Globus pallidus (tissue), 1 donor: ENCODE data around the gene TPST1.
"Not testable (repeated sequence)": the region's sequence is repeated elsewhere in the genome, so short reads cannot be mapped to it uniquely, and the experiment has no call there.

ENCODE experiments used
- DNase-seq: peaks from one replicate; pipeline ENCODE4 v3.0.0-alpha.2; 2015; ENCODE audit warnings: low spot score

The TPST1 gene

DNA sequence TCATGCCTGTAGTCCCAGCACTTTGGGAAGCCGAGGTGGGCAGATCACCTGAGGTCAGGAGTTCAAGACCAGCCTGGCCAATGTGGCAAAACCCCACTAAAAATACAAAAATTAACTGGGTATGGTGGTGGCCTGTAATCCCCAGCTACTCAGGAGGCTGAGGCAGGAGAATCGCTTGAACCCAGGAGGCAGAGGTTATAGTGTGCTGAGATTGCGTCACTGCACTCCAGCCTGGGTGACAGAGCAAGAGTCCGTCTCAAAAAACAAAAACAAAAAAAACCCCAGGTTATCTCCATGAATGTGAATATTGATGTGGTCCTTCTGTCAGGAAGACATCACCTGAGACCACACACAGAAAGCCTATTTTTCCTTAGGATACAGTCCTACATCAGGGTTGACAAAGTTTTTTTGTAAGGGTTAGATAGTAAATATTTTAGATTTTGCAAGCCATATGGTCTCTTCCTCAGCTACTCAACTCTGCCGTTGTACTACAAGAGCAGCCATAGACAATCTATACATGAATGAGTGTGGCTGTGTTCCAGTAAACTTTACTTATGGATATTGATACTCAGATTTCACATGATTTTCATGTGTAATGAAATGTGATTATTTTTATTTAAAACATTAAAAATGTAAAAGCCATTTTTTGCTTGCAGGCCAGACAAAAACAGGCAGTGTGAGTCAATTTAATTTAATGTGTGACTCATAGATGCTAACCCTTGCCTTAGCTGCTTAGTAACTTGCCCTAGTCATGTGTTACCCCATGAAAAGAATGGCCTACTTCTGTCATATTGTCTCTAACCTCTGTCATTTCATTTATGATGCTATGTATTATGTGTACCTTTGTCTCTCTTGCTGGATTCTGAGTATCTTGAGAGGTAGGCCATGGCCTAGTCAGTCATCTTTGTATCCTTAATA, 78.1 kb downstream of the TPST1 start:
- no peak for DNase-seq

- no peak for DNase-seq
These were observed 90.9 kb downstream of the TPST1 start for GRCh38 chr7:66296001-66296521.

DNA sequence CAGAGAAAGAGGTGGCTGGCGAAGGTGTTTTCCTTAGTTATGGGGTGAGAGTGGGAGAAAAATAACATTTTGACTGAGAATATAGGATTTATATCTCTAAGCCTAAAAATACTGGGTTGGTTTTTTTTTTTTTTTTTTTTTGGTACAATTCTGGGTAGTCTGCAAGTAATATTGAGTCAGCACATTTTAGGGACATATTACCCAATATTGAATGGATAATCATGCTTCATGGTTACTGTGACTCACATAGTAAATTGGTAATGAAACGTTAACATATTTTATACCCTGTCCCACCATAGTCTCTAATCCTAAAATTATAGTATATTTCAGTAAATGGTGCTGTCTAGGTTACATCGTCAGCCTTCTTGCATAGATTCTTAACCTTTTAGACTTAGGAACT, 91.4 kb downstream of the TPST1 start:
- DNase-seq: no peak

DNA sequence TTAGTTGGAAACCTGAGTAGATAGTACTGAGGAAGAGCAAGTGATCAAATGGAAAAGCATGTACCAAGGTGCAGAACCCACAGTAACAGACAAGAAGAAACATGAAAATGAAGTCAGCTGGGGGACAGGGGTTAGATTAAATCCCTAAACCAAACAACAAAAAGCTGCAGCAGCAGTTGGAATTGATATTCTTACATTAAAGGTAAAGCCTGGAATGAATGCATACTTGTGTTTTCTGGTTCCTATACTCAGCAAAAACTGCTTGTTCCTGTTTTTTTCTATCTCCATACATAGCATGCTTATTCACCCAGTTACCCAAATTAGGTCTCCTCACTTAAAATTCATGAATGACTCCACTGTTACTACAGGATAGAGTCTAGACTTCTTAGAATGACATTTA, 92.4 kb downstream of the TPST1 start:
- no peak for DNase-seq

- DNase-seq: no peak
These were observed 96.1 kb downstream of the TPST1 start for GRCh38 chr7:66301249-66301648.

GRCh38 chr7:66301737-66302136, 96.6 kb downstream of the TPST1 start:
- no peak for DNase-seq

GRCh38 chr7:66303454-66304155, 98.5 kb downstream of the TPST1 start:
- no peak for DNase-seq

GRCh38 chr7:66304536-66304935, 99.4 kb downstream of the TPST1 start:
- DNase-seq: no peak

- no peak for DNase-seq
These were observed 101.1 kb downstream of the TPST1 start for GRCh38 chr7:66306243-66306642.

DNA sequence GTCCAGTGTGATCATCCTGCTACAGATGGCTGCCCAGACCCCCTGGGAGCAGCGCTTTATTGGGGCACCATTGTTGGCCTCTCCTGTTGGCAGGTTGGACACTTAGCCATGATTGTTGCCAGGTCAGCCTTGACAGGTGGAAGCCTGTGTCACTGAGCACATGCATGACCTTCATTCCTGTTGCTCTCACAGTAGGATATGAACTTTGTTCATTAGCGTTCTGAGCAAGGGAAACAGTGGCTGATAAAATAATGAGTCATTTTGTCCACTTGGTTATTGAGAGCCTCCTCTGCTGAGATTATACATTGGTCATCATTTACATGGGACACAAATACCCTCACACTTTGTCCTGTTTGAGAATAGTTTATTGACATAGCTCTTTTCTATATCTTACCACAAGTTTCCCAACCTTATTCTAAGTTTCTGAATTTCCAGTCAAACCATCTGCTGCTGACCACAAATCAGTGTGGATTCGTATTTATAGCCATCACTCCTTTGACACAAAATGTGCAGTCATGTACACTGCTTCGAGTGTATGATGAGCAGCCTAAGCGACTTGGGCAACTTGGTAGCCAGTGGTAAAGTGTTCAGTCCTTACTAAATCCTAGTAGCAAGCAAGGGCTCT, 102.6 kb downstream of the TPST1 start:
- DNase-seq: no peak

DNA sequence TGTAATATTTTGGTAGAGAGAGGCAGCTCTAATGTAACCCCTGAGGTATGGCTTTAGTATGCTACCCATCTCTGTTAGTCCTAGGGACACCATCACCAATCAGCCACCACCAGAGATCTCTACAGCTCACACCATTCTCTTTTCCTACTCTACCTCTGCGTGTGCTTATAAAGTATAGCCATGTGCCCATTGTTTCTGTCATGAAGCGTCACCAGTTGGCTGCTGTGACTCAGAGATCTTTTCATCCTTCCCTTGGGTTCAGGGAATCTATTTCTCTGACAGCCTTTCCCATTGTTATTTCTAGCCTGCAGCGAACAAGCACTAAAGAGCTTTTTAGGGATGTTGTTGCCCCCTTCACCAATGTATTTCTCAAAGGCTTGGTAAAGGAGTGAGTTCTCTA, 103.3 kb downstream of the TPST1 start:
- DNase-seq: no peak

- DNase-seq: no peak
These were observed 105.5 kb downstream of the TPST1 start for GRCh38 chr7:66310620-66311019.

- DNase-seq: no peak
These were observed 108.9 kb downstream of the TPST1 start for GRCh38 chr7:66313886-66314568.

DNA sequence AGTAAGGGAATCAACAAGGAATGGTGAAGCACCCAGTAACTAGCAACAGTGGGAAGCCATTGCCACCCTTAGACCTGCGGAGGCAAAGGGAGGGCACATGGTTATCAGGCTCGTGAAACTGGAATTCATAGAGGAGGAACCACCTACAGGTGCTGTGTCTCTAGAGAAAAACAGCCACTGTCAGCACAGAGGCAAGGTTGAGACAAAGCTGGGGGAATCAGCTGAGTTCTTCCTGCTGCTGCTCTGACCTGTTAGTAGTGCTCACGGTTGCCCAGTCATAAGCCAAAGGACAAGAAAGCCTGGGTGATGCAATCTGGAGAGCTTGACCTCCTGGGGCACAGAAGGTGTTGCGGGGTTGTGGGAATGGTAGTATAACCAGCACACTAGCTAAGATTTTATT, 110.1 kb downstream of the TPST1 start:
- no peak for DNase-seq

DNA sequence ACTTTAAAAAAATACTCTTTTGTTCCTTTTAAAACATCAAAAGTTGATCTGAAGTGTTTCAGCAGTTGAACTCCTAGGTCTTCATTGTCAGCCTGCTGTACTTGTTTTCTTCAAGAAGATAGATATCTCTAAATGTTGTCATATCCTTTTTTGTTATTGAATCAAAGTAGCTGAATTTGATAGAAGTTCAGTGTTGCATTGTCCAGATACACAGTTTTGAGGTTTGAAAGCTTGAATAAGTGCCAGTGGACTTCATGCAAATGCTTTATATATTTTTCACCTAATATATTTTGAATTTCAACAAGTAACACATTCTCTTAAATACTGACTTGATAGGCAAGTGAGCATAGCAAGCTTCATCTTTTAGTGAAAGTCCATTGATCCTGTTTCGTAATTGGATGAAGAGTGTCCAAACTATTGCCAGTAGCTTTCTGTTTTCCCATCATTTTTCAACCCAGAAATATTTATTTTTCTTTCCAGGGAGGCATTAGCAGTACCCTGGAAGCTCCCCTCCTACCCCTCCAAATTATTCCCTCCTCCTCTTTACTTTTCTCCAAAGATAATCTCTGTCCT, 114.4 kb downstream of the TPST1 start:
- no peak for DNase-seq

- no peak for DNase-seq
These were observed 116.1 kb downstream of the TPST1 start for GRCh38 chr7:66321283-66321682.

GRCh38 chr7:66323114-66323796, 118.1 kb downstream of the TPST1 start:
- DNase-seq: no peak

DNA sequence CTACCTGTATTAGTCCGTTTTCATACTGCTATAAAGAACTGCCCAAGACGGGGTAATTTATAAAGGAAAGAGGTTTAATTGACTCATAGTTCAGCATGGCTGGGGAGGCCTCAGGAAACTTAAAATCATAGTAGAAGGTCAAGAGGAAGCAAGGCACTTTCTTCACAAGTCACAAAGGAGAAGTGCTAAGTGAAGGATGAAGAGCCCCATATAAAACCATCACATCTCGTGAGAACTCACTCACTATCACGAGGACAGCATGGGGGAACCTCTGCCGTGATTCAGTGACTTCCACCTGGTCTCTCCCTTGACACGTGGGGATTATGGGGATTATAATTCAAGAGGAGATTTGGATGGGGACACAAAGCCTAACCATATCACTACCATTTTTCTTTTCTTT, 119.9 kb downstream of the TPST1 start:
- not testable (repeated sequence) for DNase-seq

DNA sequence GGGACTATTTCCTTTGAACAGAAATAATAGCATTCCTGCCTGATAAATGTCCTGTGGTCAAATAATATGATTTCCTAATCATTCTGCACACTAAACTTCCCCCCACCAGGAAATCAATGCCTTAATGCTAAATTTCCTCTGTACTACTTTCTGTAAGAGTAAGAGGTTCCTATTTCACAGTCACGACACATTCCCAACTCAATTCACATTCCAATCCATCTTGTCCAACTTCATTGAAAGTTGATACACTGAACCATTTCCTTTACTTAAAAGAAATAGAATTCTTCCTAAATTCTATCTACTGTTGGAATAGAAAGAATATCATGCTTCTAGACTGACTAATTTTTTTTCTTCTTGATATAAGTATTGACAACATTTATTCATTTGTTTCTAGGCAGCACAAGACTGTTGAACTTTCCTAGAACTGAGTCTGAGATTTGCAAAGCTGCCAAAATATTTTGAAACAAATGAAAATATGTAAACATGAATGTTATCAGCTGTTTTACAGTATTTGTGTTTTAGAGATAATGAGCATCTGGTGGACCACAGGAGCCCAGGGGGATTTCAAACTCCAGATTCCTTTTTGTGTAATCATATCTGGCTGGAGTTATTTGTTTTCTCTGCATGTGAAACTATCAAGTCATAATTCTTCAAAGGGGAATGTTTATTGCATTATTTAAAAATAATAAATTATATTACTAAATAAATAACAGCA, 121.5 kb downstream of the TPST1 start:
- no peak for DNase-seq

DNA sequence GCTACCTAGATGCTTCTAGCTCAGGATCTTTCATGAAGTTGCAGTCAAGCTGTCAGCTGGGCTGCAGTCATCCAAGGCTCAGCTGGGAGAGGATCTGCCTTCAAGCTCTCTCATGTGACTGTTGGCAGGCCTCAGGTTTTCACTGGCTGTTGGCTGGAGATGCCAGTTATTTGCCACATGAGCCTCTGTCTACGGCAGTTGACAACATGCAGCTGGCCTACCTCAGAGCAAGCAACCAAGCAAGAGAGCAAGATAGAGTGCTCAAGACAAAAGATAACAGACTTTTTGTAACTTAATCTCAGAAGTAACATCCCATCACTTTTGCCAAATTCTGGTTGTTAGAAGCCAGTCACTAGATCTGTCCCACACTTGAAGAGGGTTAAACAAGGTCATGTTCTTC, 125.8 kb downstream of the TPST1 start:
- peak; percentile 46 for DNase-seq
